ENCODE data around the gene MST1.
"Not testable (repeated sequence)": the region's sequence is repeated elsewhere in the genome, so short reads cannot be mapped to it uniquely, and the experiment has no call there.

The MST1 gene

DNA sequence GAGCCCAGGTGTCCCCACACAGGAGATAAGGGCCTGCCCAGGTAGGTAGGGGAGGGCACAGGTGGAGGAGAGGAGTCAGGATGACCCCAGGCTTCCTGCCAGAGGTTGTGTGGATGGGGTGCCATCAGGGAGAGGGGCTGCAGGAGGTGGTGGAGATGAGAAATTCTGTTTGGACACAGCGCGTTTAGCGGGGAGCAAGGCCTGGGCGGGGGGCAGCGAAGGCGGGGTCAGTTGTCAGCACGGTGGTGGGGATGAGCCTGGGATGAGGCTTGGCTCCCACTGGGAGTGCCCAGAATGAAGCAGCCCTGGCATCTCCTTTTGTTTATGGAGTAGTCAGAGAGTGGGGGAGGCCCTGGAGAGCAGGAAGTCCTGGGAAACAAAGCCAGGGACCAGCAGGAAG is 14.7 kb upstream of the MST1 start:
- no peak for FAIRE-seq

DNA sequence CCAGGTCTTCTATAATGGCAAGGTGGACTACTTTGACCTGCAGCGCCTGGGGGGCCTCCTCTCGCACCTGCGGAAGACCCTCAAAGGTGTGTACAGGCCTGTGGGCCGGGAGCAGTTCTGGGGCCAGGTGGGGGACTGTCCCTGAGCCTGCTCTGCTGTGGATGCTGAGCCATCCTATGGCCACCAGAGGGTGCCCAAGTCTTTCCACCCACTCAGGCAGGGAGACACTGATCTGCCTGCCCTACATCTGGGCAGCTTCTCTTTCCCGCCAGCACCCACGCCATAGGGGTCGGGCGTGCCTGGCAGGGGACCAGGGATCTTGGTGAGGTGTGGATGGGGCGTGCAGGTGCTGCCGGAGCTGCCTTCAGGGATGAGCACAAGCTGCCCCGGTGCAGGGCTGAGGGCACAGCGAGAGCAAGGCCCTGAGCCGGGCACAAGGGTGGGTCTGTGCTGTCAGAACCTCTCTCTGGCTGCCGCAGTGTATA is 14.2 kb upstream of the MST1 start:
- peak; percentile 89 for FAIRE-seq
- peak; percentile 78 for DNase-seq (ENCODE audit: extremely low spot score, insufficient read length, low read depth)

More for the DNA sequence above, 14.7 kb upstream of the MST1 start:
- DNase-seq (ENCODE audit: extremely low spot score, insufficient read length, low read depth): no peak

DNA sequence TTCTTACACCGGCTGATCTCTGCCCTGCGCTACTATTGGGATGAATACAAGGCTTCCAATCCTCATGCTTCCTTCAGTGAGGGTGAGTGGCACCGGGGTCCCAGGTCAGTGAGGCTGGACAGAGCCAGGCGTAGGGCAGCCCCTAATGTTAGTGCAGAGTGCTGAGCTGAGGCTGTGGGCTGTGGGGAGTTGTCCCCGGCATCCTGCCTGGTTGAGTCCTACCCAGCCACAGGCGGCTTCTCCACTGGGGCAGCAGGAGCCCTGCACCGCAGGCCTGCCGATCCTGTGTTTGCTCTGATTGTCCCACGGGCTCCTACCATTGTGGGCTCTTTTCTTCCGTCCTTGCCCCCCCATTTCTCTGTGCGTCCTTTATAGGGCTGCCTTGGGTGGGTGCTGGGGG is 13.4 kb upstream of the MST1 start:
- DNase-seq (ENCODE audit: extremely low spot score, insufficient read length, low read depth) (no peak), FAIRE-seq (no peak)

DNA sequence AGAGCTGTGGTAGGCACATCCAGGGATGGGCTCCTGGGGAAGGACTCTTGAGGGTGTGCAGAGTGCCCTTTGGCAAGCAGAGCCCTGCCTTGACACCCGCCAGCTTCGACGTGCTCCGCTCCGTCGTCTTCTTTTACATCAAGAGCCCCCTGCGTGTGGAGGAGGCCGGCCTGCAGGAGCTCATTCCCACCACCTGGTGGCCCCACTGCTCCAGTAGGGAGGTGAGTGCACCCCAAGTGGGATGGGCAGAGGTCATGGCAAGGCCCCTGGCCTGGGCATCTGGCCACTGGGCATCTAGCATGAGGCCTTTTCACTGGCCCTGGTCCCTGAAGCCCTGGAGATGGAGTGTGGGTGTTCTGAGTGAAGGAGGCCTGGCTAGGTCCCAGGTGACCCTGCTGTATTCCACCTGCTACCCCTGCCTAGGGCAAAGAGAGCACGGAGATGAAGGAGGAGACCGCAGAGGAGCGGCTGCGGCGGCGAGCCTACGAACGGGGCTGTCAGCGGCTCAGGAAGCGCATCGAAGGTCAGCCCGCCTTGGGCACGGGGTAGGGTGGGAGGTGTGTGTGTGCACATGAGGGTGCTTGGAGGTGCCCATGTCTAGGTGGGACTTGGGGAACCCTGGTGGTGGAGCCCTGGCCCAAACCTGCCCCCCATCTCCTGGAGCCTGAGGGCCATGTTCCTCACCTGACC is 12.3 kb upstream of the MST1 start:
- FAIRE-seq (no peak), DNase-seq (ENCODE audit: extremely low spot score, insufficient read length, low read depth) (no peak)

DNA sequence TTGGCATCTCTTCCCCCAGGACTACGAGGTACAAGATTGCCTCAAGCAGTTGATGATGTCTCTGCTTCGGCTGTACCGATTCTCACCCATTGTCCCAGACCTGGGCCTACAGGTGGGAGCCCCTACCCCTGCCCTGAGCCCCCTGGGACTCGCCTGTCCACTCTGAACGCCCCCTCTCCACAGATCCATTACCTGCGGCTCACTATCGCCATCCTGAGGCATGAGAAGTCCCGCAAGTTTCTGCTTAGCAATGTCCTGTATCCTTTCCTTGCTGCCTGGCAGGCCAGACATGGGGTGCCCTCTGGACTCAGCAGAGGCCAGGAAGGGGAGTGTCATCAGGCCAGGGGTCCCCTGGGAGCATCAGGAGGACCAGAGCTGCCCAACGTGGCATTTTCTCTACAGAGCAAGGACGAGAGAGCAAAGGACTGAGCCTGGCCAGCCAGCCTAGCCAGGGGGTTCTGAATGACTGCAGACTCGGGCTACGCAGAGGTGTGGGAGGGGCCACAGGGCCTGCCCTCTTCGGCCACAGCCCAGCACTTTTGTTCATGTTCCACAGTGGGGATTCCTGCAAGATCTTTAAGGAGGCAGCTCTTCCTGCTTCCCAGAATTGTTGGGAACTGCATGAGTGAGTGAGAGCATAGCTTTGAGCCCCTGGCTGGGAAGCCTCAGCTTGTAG is 11.3 kb upstream of the MST1 start:
- no peak for DNase-seq (ENCODE audit: extremely low spot score, insufficient read length, low read depth)
- FAIRE-seq: no peak

DNA sequence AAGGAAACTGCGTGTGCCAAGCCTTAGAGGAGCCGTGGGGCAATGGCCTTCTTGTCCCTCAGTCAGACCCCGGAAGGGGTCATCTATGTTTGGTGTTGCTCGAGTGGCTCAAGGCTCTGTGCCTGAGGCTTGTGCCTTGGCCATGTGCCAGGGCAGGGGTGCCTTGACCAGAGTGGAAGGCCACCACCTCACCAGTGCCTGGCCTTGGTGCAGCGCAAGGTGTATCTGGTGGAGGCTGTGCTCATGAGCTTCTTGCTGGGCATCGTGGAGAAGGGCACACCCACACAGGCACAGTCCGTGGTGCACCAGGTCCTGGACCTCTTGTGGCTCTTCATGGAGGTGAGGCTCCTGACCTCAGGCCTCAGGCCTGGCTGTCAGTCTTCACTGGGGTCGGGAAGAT is 10.7 kb upstream of the MST1 start:
- FAIRE-seq (no peak), DNase-seq (ENCODE audit: extremely low spot score, insufficient read length, low read depth) (no peak)

DNA sequence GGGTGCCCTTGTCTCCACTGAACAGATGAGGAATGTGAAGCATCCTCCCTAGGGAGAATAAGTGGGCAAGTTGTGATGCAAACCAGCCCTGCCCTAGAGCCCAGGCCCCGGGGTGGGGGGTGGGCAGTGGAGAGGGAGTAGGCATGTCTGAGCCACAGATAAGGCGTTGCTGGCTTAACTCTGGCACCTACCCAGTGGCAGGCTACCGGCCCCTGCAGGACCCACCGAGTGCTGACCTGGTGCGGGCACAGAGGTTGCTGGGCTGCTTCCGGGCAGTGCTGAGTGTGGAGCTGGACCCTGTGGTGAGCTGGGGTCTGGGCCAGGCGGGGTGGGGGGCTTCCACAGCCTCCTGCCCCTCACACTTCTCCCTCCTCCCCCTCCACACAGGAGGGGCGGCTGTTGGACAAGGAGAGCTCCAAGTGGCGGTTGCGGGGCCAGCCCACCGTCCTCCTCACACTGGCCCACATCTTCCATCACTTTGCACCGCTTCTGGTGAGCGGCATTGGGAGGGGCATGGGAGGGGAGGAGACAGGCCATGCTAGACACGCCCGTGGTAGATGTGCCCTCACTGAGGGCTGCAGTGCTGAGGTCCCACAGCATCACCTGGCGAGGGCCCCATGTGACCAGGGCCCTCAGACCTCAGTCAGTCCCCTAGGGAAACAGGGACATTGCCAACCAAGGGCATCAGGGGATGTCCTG is 10.2 kb upstream of the MST1 start:
- FAIRE-seq: no peak
- no peak for DNase-seq (ENCODE audit: extremely low spot score, insufficient read length, low read depth)

DNA sequence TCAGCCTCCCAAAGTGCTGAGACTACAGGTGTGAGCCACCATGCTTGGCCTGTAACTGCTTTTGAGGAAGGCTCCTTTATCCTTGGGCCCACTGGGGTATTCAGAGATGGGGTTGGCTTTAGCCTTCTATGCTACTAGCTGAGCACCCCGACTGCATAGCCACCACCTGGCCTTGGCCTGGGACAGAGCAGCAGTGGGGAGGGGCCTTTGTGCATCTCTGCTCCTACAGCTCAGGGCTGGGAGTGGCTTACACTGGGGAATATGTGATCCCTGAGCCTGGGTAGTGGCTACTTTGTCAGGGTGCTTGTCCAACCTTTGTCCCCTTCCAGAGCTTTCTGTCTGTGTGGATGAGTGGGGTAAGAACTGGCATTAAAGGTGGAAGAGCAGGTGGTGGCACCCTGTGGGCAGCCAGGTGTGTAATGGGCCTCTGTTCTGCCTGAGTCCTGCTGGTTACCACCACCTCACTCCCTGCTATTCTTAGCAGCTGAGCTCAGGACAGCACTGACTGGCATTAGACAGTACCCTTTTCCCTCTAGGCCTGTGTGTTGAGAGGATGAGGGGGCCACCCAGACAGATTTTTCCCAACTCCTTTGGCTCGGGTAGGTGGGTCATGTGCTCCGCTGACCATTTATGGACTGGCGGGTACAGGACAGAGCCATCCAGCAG is 6.2 kb upstream of the MST1 start:
- FAIRE-seq; DNase-seq (ENCODE audit: extremely low spot score, insufficient read length, low read depth): not testable (repeated sequence)

DNA sequence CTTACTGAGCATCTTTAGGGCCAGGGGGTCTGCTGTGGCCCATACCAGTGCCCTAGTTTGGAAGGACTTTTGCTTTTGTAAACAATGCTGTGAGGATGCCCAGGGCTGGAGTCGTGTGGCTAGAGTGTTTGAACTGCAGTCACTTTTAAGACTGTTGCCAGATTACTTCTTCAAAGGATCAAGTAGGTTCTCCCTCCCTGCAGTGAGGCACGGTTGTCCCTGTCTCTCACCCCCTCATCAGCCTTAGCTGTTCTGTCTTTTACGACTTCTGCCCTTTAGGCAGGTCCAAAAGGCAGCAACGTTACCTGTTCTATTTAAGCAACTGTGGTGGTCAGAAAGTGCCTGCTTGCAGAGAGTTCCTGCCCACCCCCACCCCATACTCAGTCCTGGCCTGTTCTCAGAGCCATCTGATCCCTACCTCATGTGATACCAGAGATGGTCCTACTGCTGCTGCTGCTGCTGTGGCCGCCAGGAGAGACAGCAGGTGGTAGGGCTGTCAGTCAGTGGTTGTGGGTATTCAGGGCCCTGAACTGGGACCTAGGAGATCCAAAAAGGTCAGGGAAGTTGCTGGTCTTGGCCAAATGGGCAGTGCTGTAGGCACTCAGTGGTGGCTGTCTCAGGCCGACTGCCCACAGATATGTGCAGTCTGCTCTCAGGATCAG is 5.3 kb upstream of the MST1 start:
- not testable (repeated sequence) for DNase-seq (ENCODE audit: extremely low spot score, insufficient read length, low read depth); FAIRE-seq

DNA sequence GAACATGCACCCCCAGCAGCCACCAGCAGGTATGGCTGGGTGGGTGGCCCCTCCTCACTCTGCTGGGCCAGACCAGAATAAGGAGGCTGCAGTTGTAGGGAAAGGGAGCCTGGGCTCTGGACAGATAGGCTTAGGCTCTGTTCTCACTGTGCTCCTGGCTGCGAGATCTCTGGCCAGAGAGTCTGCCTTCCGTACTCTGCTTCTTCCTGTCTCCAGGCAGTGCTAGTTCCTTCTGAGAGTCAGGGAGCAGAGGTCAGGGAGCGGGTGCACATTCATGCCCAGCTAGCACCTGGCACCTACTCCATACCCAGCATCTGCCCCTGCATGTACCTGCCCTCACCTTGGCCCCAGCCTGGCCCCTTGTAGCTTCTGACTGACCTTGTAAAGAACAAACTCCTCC is 2.2 kb upstream of the MST1 start:
- DNase-seq (ENCODE audit: extremely low spot score, insufficient read length, low read depth); FAIRE-seq: not testable (repeated sequence)

DNA sequence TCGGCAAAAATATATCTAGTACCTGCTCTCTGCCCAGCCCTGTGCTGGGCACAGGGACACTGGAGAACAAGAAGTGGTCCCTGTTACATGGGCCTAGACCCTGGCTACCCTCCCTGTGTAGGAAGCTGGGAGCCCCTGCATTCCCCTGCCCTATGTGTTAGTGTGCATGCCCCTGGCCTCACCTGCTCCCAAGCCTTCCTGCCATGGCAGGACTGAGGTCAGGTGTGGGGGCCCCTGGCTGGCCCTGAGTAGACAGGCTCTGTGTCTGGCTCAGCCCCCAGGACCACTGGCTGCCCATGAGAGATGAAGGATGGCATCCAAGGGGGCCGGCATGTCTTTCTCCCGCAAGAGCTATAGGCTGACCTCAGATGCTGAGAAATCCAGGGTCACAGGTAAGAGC is 1.6 kb upstream of the MST1 start:
- not testable (repeated sequence) for FAIRE-seq; DNase-seq (ENCODE audit: extremely low spot score, insufficient read length, low read depth)

DNA sequence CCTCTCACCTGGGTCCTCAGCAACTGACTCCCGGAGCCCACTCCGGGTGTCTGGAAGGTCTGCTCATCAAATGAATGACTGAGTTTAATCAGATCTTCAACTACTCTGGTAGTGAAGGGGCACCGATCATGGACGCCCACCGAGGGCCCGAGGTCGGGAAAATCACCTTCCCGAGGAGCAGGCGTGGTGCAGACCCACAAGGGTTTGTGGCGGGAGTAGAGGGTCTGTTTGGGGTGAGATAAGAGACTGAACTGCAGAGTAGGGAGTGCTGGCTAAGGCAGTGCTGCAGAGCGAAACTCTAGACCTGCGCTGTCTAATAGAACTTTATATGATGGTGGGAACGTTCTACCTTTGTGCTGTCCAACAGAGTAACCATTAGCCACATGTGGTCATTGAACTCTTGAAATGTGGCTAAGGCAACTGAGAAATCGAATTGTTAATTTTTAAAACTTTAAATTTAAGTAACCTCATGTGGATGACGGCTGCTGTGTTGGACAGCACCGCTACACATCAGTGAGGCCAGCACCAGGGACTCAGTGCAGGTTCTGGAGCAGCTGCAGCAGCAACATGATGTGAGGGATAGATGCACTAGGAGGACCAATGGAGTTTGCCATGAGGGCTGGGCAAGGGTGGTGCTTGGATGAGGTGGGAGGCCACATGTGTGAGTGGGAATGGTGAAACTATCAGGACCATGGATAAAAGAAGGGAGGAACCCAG is 792 bp upstream of the MST1 start:
- FAIRE-seq; DNase-seq (ENCODE audit: extremely low spot score, insufficient read length, low read depth): not testable (repeated sequence)

DNA sequence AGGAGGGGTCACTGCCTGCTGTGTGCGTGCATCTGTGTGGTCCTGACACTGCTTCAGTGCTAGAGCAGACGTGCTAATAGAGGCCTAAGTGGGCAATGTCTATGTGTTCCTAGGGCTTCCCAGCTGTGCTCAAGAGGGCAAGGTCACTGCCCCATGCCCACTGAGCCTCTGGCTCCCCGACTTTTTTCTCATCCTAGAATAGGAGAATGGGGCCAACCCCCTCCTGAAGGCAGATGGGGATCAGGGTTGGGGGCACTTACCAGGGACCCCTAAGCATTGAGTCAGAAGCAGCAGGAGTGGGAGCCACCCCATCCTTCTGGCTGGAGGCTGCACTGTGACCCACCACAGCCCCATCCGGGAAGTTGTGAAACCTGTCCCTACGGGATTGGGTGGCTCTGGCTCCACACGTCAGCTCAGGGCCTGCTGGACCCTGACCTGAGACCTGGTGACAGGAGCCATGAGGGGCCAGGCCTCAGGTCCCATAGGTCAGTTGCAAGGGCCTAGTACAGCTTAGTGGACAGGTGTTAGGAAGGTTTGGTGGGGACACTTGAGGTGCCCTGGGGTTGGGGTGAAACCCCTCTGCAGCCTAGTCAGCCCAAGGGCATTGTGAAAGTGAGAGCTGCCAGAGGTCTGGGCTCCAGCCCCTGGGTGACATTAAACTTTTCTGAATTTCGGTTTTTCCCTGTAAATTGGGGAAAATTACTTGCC is 782 bp downstream of the MST1 start:
- DNase-seq (ENCODE audit: extremely low spot score, insufficient read length, low read depth); FAIRE-seq: not testable (repeated sequence)

DNA sequence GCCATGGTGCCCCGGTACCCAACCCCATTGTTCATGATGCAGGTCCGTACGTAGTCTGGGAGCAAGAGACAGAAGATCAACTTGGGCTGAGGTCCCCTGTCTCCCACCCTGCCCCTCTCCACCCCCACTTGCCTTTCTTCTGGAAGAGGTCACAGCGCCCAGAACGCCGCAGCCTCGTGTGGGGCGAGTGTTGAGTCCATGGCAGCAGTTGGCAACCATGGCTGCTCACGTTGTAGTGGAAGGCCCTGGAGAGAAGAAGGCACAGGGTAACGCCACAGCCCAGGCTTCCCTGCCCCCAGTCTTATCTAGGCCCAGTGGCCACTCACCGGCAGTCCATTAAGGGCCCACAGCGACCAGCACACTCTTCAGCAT is 1.9 kb downstream of the MST1 start:
- not testable (repeated sequence) for FAIRE-seq; DNase-seq (ENCODE audit: extremely low spot score, insufficient read length, low read depth)

DNA sequence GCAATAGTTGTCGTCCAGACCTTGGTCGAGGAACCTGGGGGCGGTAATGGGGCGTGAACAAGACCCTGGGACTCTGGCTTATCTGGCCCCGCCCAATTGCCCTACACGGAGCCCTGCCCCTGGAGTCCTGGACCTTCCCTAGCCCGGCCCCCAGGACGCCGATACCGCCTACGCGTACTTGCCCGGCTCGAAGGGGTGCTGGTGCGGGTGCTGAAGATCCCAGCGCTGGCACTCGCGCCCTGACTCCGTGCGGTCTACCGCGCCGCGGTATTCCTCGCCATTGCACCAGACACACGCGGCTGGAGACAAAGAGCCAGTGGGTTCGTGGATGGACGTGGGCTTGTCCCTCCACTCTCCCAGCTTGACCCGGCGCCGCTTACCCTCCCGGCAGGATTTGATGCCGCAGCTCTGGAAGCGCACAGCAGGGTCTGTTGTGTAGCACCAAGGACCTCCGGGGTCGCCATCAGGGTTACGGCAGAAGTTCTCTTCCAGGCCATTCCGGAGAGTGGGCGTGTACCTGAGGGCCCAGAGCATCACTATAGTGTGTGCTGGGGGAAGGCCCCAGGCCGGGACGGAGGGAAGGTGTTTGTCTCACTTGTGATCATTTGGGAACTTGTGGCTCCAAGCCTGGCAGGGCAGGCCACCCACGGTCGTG is 2.4 kb downstream of the MST1 start:
- DNase-seq (ENCODE audit: extremely low spot score, insufficient read length, low read depth); FAIRE-seq: not testable (repeated sequence)

DNA sequence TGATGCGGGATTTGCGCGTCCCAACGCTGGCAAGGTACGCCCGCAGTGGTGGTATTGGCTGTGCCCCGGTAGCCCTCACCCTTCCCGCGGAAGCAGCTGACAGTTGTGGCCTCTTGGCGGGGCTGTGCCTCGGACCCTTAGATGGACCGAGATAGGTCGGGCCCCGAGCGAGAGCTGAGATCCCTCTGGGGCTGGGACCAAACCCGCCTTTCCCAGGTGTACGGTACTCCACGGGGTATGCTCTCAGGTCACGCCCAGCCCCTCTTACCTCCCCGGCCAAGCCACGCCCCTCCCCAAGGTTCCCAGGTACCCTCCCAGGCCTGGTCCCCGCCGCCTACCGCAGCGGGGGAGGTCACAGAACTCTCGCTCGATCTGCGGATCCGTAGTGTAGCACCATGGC is 2.9 kb downstream of the MST1 start:
- DNase-seq (ENCODE audit: extremely low spot score, insufficient read length, low read depth); FAIRE-seq: not testable (repeated sequence)

DNA sequence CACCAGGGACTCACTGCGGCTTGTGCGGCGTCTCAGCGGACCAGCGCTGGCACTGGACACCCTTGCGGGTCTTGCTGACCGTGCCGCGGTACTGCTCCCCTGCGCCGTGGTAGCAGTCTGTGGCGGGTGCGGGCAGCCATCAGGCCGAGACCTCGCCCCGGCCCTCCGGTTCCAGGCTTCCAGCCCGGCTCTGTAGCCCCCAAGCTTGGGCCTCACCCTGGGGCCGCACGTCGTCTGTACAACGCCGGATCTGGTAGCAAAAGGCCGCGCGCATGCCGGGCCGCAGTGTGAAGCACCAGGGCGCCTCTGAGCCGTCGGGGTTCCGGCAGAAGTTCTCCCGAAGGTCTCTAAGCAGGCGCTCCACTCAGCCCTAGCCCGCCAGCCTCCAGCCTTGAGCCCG is 3.4 kb downstream of the MST1 start:
- FAIRE-seq; DNase-seq (ENCODE audit: extremely low spot score, insufficient read length, low read depth): not testable (repeated sequence)

DNA sequence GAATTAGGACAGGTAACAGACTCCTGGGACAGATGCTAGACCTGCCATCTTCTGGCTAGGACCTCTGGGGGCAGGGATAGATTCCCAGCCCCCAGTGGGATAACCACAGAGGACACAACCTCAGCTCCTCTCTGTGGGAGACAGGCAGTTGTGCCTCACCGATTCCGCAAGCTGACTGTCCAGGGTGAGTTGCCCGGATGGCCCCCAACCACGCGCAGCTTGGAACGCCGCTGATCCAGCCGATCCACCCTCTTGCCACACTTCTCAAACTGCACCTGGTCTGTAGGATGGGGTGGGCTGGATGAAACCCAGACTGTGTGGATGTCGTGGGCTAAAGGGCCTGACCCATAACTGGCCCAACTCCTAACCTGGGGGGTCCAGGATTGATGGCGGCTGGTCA is 4.2 kb downstream of the MST1 start:
- not testable (repeated sequence) for DNase-seq (ENCODE audit: extremely low spot score, insufficient read length, low read depth); FAIRE-seq
